HG03432 (cell line): ENCODE results near the gene TK2.
"Not testable (repeated sequence)": the region's sequence is repeated elsewhere in the genome, so short reads cannot be mapped to it uniquely, and the experiment has no call there.

ENCODE experiments used
- ATAC-seq: cut with Tn5 transposase; IDR thresholded peaks from one replicate; pipeline ENCODE4 v1.9.1; 2021; ENCODE audit warnings: mild to moderate bottlenecking, moderate library complexity; ENCODE audit not compliant: unreplicated experiment

TK2 gene

DNA sequence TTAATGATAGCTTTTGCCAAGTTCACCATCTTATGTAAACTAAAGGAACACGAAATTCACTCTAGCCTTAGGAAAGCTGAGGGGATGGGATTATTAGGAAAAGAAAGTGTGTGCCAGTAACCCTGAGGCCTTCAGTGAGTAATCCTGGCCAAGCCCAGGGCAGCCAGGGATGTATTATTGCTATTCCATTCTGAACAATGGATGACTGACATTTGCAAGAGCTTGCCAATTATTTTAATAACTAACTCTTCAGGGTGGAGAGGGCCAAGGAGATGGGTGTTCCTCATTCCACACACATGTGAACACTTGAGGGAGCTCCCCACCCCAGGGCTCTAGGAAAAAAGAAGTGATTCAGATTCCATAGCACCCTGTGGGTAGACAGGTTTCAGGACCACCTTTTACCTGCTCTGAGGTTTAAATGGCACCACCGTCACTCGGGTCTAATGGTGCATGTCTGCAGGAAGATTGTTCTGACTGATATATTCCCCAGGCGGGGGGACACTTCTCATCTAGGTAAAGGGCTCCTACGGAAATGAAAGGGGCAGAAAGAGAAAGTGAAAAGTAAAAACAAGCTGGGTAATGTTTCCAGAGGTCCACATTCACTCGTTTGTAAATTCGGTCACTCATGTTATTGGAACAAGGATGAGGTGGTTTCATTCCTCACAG is 41.5 kb downstream of the TK2 start:
- ATAC-seq, result no peak

DNA sequence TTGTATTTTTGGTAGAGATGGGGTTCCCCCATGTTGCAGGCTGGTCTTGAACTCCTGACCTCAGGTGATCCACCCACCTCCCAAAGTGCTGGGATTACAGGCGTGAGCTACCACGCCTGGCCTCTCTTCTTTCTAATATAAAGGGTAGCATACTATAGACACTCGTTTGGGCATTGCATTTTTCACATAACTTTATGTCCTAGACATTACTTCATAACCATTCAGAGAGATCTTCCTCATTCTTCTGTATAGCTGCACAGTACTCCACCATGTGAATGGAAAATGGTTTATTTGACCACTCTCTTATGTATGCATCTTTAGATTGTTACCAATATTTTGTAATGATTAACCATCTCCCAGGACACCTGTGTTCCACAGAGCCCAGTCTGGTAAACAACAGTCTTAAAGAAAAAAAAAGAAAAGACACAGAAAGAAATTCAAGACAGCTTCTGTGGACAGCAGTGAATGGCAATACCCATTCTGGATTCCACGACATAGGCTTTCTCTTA is 42.1 kb downstream of the TK2 start:
- no peak for ATAC-seq

- no peak for ATAC-seq
Observed at GRCh38 chr16:66503612-66504011, 46.3 kb downstream of the TK2 start.

DNA sequence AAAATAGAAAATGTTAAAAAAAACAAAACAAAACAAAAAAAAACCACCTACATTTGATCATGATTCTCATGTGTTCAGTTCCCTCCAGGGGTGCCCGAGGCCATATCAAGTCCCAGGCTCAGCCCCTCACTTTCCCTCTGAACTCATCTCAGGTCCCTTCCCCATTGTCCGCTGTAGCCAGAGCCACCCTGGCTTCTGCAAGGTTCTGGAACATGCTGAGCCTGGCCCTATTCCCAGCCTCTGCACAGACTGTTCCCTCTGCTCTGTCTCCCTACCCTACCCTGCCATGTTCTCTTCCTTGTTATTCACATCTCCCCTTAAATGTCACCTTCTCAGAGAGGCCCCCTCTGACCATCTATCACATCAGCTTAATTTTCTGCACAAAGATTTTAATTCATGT is 46.9 kb downstream of the TK2 start:
- no peak for ATAC-seq

DNA sequence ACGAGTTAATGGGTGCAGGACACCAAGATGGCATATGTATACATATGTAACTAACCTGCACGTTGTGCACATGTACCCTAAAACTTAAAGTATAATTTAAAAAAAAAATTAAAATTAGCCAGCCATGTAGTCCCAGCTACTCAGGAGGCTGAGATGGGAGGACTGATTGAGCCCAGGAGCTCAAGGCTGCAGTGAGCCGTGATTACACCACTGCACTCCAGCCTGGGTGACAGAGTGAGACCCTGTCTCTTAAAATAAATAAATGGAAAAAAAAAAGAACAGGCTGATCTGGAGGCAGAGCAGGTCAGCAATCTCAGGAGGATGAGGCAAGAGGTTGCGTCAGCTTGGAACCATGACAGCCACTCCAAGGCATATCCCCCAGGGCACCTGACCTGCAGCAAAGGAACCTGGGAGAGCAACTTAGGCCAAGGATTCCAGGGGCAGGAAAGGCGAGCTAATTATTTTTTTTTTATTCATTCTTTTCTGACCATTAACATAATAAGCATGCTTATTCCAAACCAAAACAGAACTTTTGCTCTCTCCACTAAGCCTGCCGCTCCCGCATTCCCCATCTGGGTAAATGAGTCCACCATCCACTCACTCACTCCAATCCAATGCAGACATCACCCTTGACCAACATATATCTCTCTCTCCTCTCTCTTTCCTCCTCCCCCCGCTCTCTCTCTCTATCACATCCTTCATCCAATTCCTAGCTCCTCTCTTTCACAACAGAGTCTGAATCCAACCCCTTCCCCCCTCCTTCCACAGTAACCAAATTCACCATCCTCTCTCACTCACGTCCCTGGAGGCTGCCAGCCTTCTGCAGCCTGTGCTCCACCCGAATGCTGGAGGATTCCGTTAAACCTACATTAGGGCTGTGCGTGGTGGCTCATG is 47.7 kb downstream of the TK2 start:
- no peak for ATAC-seq

- ATAC-seq, result not testable (repeated sequence)
Observed at GRCh38 chr16:66501563-66501962, 48.4 kb downstream of the TK2 start.

GRCh38 chr16:66497921-66498320 is 52.0 kb downstream of the TK2 start:
- not testable (repeated sequence) for ATAC-seq

GRCh38 chr16:66496226-66496625 is 53.7 kb downstream of the TK2 start:
- not testable (repeated sequence) for ATAC-seq

GRCh38 chr16:66495440-66495839 is 54.5 kb downstream of the TK2 start:
- no peak for ATAC-seq

DNA sequence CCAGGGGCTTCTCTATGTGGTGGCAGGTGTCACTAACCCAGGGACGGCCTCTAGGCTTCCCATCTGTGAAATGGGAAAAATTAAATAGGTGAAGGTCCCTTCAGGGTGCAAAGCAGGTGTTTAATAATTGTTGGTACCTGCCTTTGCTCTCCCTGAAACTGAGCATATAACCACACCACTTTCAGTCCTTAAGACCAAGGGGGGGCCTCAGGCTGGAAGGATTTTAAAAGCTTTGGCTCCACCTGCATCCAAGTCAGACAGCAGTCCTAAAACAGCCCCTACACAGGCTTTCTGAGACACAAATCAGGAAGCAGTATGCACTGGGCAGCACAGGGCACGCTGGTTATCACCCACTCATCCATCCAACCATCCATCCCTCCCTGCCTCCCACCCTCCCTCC is 55.0 kb downstream of the TK2 start:
- no peak for ATAC-seq

- no peak for ATAC-seq
Observed at GRCh38 chr16:66493490-66494401, 56.2 kb downstream of the TK2 start.

GRCh38 chr16:66491716-66492064 is 58.2 kb downstream of the TK2 start:
- ATAC-seq, result no peak

- ATAC-seq, result no peak
Observed at GRCh38 chr16:66490774-66491715, 58.9 kb downstream of the TK2 start.

GRCh38 chr16:66489818-66490217 is 60.1 kb downstream of the TK2 start:
- ATAC-seq, result no peak

DNA sequence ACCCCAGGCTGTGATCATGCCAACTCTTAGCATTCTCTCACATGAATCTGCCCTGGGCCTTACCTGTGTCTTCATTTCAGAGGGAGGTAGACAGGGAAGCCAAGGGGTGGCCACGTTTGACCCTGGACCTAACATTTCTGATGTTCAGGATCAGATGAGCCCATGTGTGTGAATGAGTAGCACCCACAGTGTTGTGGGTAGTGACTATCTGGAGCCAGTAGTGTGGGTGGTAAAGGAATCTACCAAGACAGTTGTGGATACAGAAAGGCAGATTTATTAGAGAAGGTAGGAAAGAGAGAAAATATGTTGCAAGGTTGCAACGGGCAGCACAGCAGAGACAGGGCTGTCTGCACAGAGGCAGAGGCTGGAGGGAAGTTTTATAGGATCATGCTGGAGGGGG is 60.5 kb downstream of the TK2 start:
- ATAC-seq, result no peak

GRCh38 chr16:66488505-66488904 is 61.4 kb downstream of the TK2 start:
- no peak for ATAC-seq

DNA sequence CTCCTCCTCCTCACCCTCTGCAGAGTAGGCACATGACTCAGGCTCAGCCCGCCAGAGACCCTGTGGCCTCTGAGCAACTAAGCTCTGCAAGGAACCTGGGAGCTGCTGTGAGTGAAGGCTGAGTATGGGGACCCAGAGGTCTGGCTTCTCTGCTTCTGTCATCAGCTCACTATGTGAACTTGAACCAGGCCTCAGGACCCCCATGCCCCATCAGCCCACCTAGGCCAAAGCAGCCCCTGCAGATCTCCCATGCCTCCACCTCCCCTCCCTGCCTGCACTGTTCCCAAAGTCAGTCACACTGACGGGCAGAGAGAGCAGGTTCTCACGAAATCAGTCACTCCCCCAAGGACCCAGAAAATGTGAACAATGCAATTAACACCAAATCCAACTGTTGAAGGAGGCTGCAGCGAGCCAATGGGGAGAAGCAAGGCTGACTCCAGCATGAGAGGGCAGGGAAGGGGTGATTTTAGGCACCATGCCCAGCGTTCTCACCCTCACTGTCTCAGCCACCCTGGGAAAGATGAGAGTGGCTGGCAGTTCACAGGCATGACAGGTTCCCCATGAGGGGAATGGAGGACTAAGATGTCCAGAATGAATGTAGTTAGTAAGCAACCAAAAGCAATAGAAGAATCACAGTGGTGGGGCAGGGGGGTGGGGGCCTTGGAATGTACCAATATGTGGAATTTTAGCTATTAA is 62.2 kb downstream of the TK2 start:
- no peak for ATAC-seq

DNA sequence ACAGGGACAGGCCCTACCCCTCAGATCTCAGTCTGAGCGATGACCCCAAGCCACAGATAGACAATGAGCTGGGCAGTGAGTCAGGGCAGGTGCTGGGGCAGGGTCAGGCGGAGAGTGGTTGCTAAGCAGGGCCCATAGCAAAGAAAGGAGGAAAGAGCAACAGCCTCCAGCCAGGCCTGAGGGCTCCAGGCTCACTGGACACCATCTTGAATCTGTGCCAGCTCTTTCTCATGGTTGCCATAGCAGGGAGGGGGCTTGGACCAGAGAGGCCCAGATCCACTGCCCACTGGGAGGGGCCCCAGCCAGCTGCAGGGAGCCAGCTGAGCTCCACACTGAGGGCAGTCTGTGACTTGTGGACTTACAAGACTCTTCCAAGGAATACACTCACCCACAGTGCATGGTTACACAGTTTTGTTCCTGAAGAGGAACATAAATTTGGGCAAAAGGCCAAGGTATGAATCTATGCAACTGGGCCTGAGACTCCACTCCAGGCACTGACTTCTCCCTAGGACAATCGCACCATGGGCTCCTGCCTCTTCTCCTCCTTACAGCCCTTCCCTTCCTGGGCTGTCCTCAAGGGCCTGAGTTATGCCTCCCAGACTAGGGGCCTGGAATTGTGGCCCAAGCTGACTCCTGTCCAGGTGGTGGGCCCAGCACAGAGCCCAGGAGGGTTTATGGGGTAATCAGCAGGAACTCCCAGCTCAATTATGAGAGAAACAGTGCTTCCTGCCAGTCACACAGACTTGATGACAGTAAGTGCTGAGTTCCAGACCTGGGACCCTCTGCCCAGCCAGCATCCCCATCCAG is 62.9 kb downstream of the TK2 start:
- no peak for ATAC-seq
